Panc1 (cell line): ENCODE results near the gene HAUS1. TPM values are rescaled to one million over a fixed set of nuclear protein-coding genes. Genes with fewer than 3 reads are reported as not detected.

ENCODE experiments used
- ATAC-seq: fragments of 200-7000 bp; cut with Tn5 transposase; 2 replicates; pipeline ENCODE4 v1.9.1; 2020; ENCODE audit warnings: mild to moderate bottlenecking, moderate library complexity
- BruUV-seq: library from RNA; stranded (reverse); fragments of 400-500 nt; replicated peaks from 2 replicates; lab custom pipeline; 2021; lab: Mats Ljungman, UMichigan
- CTCF ChIA-PET: fragments of 300-600 bp; sonication (Branson Sonifier 250); formaldehyde crosslinking; loops from one replicate; lab custom pipeline; 2022; ENCODE audit warnings: antibody characterized with exemption; lab: Charles Lee
- POLR2A ChIA-PET: fragments of 300-600 bp; sonication (Branson Sonifier 250); formaldehyde crosslinking; loops from one replicate; lab custom pipeline; 2022; ENCODE audit warnings: antibody characterized with exemption; lab: Charles Lee
- DNase-seq: peaks from one replicate; pipeline ENCODE4 v3.0.0-alpha.2; 2010; ENCODE audit warnings: low read depth, low spot score
- H3K27ac ChIP-seq: 2 replicates; pipeline ENCODE4 v1.5.1; 2011; ENCODE audit warnings: mild to moderate bottlenecking, low read length, inconsistent platforms
- H3K27me3 ChIP-seq: fragments of 200-500 bp; sonication (Bioruptor generic); 2 replicates; pipeline ENCODE4 v1.6.0; 2014; ENCODE audit warnings: low read length, inconsistent platforms; ENCODE audit not compliant: control insufficient read depth, insufficient read depth
- H3K36me3 ChIP-seq: fragments of 200-500 bp; sonication (Bioruptor generic); 2 replicates; pipeline ENCODE4 v1.5.1; 2014; ENCODE audit warnings: inconsistent platforms, mild to moderate bottlenecking, low read length, moderate library complexity; ENCODE audit not compliant: control insufficient read depth, insufficient read depth
- H3K4me1 ChIP-seq: 2 replicates; pipeline ENCODE4 v1.5.1; 2011; ENCODE audit warnings: inconsistent platforms, mild to moderate bottlenecking, low read length, moderate library complexity; ENCODE audit not compliant: control insufficient read depth, insufficient read depth
- H3K4me3 ChIP-seq, 2 experiments: 2 replicates each; pipeline ENCODE4 v1.5.1; 2011 to 2012; ENCODE audit warnings: low read depth in 2 of 2, low read length in 2 of 2, mild to moderate bottlenecking in 2 of 2, inconsistent platforms in 1 of 2, moderate library complexity in 1 of 2
- H3K9me3 ChIP-seq: fragments of 200-500 bp; sonication (Bioruptor generic); 2 replicates; pipeline ENCODE4 v1.5.1; 2014; ENCODE audit warnings: low read depth, mild to moderate bottlenecking, inconsistent platforms, low read length, moderate library complexity; ENCODE audit not compliant: control insufficient read depth, insufficient read depth
- POLR2AphosphoS5 ChIP-seq: IDR thresholded peaks from 2 replicates; pipeline ENCODE4 v1.6.1; 2012; ENCODE audit warnings: mild to moderate bottlenecking, low read depth, low read length, moderate library complexity
- SIN3A ChIP-seq: IDR thresholded peaks from 2 replicates; pipeline ENCODE4 v1.6.1; 2012; ENCODE audit warnings: low read depth, mild to moderate bottlenecking, low read length, moderate library complexity, borderline replicate concordance; ENCODE audit not compliant: insufficient read depth
- TCF7L2 ChIP-seq: IDR thresholded peaks from 2 replicates; pipeline ENCODE4 v1.6.1; 2011; ENCODE audit warnings: mild to moderate bottlenecking, low read depth, low read length, inconsistent platforms
- in situ Hi-C: cut with HindIII; loops from 2 replicates; pipeline ENCODE4 v1.10.0; 2016; ENCODE audit warnings: low sequenced_read_pairs, low pct_unique_long_range_greater_than_20kb
- intact Hi-C: fragments of 100-400 bp; cut with micrococcal nuclease; formaldehyde crosslinking; loops from one replicate; pipeline ENCODE4 v1.10.0; 2022; ENCODE audit not compliant: unreplicated experiment
- total RNA-seq: library from RNA; stranded (reverse); gene quantifications from one replicate; pipeline ENCODE4 v1.2.1, GENCODE V29; 2021; ENCODE audit not compliant: unreplicated experiment
- TF ChIP-seq, protein P1 (sequence below): fragments of 450-650 bp; IDR thresholded peaks from 2 replicates; pipeline ENCODE4 v1.5.1; 2017; ENCODE audit warnings: mild to moderate bottlenecking
- TF ChIP-seq, protein P2 (sequence below), 2 experiments: IDR thresholded peaks; 2 replicates each; pipeline ENCODE4 v1.6.1; 2011 to 2012; ENCODE audit warnings: low read depth in 2 of 2, control low read depth in 1 of 2, low read length in 1 of 2, mild to moderate bottlenecking in 1 of 2, moderate library complexity in 1 of 2; ENCODE audit not compliant: insufficient read depth in 1 of 2

HAUS1 gene
- total RNA-seq, 1 experiment from 2014 or later = 28.4 TPM

DNA sequence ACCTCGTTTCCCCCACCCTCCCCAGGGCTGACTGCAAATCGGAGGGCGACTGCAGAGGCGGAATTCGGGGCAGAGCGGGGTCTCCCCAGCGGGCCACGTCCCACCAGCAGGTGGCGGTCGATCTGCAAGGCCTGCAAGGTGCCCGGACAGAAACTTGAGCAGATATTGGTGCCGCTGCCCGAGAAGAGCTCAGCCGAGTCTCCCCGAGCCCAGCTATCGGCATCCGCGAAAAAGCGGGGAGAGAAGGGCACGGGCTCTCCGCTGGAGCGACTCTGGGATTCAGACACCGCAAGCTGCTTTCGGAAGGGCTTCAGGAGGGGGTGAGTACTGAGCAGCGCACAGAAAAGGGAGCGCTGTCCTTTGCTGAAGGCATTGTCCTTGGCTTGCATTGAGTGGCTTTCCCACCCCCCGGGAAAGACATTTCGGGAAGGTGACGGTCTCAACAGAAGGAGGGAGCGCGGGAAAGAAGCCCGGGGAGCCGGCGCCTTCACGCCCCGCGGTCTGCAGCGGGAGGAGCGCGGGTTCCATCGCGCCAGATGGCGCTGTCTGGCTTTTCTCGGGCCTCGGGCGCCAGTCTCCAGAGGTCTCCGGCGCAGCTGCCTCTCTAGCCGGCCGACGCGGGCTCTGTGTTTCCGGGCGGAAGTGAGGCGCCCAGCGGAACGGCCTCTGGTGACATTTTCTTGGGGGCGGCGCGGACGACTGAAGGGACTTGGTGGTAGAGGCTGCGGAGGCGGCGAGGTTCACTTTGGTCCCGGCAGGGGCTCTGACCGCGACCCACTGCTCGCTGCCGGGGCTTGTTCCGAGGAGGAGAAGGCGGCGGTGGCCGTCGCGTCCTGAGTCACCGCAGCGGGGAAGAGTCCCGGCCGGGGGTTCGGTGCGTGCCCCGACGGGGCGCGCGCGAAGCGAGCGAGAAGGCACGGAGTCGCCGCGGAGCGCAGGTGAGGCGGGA, 69.5 kb downstream of the HAUS1 start:
- in situ Hi-C loops (no loop called here), intact Hi-C loops (loop anchor here (5.0 kb wide), 1 partner anchor 44 kb away; no protein-coding TSS in a partner anchor)
- peak; percentile 97 for ATAC-seq
- peak; percentile 69 for DNase-seq
- H3K4me1 ChIP-seq = peaks cover 8% of the 10 kb centered on the region; the same call in 1 of the 2 replicates
- ChIA-PET CTCF (interaction anchor here (0.5 to 1.3 kb wide), 11 partner anchors 9 to 484 kb away, joined by 3 to 11 read pairs (median 4); no protein-coding TSS in a partner anchor), POLR2A (no interaction called here)
- H3K9me3 ChIP-seq = no peaks in the 10 kb centered on the region
- no TSS peak for BruUV-seq
- peak; percentile 81; the same call in 1 of the 2 replicates for TF ChIP-seq SIN3A
- TF ChIP-seq, protein P1, sequence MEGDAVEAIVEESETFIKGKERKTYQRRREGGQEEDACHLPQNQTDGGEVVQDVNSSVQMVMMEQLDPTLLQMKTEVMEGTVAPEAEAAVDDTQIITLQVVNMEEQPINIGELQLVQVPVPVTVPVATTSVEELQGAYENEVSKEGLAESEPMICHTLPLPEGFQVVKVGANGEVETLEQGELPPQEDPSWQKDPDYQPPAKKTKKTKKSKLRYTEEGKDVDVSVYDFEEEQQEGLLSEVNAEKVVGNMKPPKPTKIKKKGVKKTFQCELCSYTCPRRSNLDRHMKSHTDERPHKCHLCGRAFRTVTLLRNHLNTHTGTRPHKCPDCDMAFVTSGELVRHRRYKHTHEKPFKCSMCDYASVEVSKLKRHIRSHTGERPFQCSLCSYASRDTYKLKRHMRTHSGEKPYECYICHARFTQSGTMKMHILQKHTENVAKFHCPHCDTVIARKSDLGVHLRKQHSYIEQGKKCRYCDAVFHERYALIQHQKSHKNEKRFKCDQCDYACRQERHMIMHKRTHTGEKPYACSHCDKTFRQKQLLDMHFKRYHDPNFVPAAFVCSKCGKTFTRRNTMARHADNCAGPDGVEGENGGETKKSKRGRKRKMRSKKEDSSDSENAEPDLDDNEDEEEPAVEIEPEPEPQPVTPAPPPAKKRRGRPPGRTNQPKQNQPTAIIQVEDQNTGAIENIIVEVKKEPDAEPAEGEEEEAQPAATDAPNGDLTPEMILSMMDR = peak; percentile 87
- TF ChIP-seq POLR2AphosphoS5 = peak; percentile 56; the same call in 1 of the 2 replicates
- TF ChIP-seq TCF7L2 = no peak
- TF ChIP-seq, protein P2, sequence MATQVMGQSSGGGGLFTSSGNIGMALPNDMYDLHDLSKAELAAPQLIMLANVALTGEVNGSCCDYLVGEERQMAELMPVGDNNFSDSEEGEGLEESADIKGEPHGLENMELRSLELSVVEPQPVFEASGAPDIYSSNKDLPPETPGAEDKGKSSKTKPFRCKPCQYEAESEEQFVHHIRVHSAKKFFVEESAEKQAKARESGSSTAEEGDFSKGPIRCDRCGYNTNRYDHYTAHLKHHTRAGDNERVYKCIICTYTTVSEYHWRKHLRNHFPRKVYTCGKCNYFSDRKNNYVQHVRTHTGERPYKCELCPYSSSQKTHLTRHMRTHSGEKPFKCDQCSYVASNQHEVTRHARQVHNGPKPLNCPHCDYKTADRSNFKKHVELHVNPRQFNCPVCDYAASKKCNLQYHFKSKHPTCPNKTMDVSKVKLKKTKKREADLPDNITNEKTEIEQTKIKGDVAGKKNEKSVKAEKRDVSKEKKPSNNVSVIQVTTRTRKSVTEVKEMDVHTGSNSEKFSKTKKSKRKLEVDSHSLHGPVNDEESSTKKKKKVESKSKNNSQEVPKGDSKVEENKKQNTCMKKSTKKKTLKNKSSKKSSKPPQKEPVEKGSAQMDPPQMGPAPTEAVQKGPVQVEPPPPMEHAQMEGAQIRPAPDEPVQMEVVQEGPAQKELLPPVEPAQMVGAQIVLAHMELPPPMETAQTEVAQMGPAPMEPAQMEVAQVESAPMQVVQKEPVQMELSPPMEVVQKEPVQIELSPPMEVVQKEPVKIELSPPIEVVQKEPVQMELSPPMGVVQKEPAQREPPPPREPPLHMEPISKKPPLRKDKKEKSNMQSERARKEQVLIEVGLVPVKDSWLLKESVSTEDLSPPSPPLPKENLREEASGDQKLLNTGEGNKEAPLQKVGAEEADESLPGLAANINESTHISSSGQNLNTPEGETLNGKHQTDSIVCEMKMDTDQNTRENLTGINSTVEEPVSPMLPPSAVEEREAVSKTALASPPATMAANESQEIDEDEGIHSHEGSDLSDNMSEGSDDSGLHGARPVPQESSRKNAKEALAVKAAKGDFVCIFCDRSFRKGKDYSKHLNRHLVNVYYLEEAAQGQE (IDR thresholded peaks at IDR 0.05; ENCODE audit: insufficient read depth in 1 of 2, low read depth in 2 of 2, low read length in 1 of 2) = no peak
- no peaks in the 10 kb centered on the region for H3K27me3 ChIP-seq
- H3K4me3 ChIP-seq = peak overlapping the region; percentile 79 to 86
- peak overlapping the region; percentile 74 for H3K27ac ChIP-seq
- H3K36me3 ChIP-seq = no peaks in the 10 kb centered on the region

DNA sequence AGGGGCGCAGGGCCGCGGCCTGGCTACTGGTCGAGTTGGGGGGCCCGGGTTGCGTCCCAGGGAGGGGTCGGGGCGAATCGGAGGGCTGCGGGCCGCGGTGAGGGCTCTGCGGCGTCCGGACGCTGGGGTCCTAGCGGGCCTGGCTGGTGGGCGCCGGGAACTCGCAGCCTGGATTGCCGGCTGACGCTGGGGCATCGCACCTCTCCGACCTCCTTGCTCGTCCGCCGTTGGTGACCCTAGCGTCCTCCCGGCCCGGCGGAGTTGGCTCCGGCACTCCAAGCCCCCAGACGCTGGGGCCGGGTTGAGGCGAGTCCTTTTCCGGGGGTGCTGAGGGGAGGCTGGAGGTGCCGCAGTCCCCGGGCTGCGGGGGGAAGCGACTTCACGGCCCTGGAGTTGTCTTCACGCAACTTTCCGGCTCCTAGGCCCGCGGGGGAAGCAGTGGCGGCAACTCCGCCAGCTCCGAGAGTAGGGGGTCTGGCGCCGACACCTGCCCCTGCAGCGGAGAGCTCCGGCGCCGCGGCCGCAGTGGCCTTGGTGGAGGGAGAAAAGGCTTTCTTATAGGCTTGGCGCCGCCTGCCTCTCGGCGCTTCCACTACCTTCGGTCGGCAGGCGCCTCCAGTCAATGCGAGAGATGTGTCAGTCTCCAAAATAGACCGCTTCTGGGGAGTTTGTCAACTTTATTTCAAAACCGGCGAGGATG, 70.3 kb downstream of the HAUS1 start:
- Histone ChIP-seq H3K27ac (peak overlapping the region; percentile 66), H3K4me3 (peak overlapping the region; percentile 79 to 86)

More for the DNA sequence above, 70.3 kb downstream of the HAUS1 start:
- intact Hi-C loops = loop anchor here (5.0 kb wide), 1 partner anchor 43 kb away; no protein-coding TSS in a partner anchor
- peak; percentile 7; the same call in 1 of the 2 replicates for ATAC-seq
- Histone ChIP-seq H3K4me1 (peaks cover 8% of the 10 kb centered on the region; the same call in 1 of the 2 replicates), H3K36me3 (no peaks in the 10 kb centered on the region), H3K27me3 (no peaks in the 10 kb centered on the region), H3K9me3 (no peaks in the 10 kb centered on the region)
- in situ Hi-C loops = no loop called here
- no peak for TF ChIP-seq POLR2AphosphoS5
- no peak for TF ChIP-seq TCF7L2
- TF ChIP-seq SIN3A = no peak
- TF ChIP-seq, protein P1 = no peak
- TF ChIP-seq, protein P2 (IDR thresholded peaks at IDR 0.05; ENCODE audit: insufficient read depth in 1 of 2, low read depth in 2 of 2, low read length in 1 of 2) = no peak
- no peak for DNase-seq
- CTCF ChIA-PET = interaction anchor here (0.8 to 1.3 kb wide), 3 partner anchors 9 to 111 kb away, joined by 3 to 6 read pairs (median 5); no protein-coding TSS in a partner anchor
- BruUV-seq = TSS peak; percentile 49
- POLR2A ChIA-PET = no interaction called here
